Measurements from ENCODE around the gene IKZF4. TPM values are rescaled to one million over a fixed set of nuclear protein-coding genes. Genes with fewer than 3 reads are reported as not detected.
A peak's percentile ranks its signal among the peaks of the same experiment; 100 is the strongest.

IKZF4 gene
- total RNA-seq, 1 experiment from 2014 or later, result 13.9 TPM

DNA sequence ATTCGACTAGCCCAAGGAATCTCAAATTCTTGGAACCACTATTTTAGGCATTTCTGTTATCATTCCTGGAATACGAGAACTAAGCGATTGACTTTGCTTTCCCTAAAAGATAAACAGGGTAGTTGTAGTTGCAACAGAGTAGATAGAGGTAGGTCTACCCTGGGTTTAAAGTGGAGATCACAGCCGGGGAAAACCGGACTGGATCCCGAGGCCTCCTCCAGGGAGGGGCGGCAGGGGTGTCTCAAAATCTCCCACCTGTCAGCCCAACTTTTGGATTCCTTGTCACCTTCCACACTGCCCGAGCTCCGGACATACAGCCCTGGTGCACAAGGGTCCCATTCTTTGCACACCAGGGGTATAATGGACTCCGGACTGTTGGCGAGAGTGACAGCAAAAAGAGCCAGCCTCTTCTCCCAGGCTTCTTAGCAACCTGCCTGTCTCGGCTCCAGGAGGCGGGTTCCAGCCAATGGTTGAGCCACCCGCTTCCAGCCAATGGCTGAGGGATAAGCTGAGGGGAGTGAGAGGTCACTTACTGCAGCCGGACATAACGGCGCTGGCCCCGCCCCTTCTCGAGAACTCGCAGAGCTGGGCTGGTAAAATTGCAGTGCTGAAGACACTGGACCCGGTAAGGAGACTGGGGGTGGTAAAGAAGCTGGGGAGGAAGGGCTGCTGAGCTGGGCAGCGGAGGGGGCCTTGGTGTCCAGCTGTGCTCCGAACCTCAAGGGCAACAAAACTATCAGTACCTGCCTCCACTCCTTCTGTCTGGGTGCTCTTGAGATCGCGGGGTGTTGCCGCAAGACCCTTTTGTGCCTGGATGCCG lies 23.9 kb upstream of the IKZF4 start, which contains the start of gene SUOX:
SUOX (plus strand) TSS at position 562 of the 820 bp plus-strand sequence. CDS start 4,946 bp downstream, outside the sequence.
- Histone ChIP-seq H4K20me1 (ENCODE audit: control insufficient read depth, insufficient read depth, insufficient read length) (no peaks in the 10 kb centered on the region), H2BK120ac (ENCODE audit: low read depth, low read length, poor library complexity, severe bottlenecking) (no peak within 1 kb of the TSS), H4K91ac (ENCODE audit: insufficient read length, low read depth, low read length) (no peak within 1 kb of the TSS), H3K56ac (ENCODE audit: insufficient read length, low read depth, low read length) (no peak within 1 kb of the TSS), H3K79me2 (ENCODE audit: insufficient read depth, low read length) (no peaks in the 10 kb centered on the region), H3K27ac (ENCODE audit: insufficient read length, low read depth, low read length) (no peak within 1 kb of the TSS), H4K8ac (replicated peaks; ENCODE audit: insufficient read length, low read depth, low read length) (no peak within 1 kb of the TSS), H2AFZ (ENCODE audit: low read length) (peak within 1 kb of the TSS; percentile 3), H3K4me1 (ENCODE audit: insufficient read depth, low read length) (no peaks in the 10 kb centered on the region), H3K79me1 (ENCODE audit: insufficient read depth, low read depth, low read length, poor library complexity, severe bottlenecking) (no peaks in the 10 kb centered on the region), H3K9ac (ENCODE audit: extremely low read depth, insufficient read length, low read length) (peak within 1 kb of the TSS; percentile 82), H2BK12ac (ENCODE audit: insufficient read length, low read depth, low read length) (no peak within 1 kb of the TSS), H3K4ac (ENCODE audit: low read depth, low read length) (no peak within 1 kb of the TSS), H3K27me3 (ENCODE audit: insufficient read depth, low read length) (no peaks in the 10 kb centered on the region), H3K4me2 (ENCODE audit: insufficient read depth, insufficient read length, low read length) (peak within 1 kb of the TSS; percentile 94), H4K5ac (ENCODE audit: insufficient read length, low read depth, low read length) (peak within 1 kb of the TSS; percentile 15), H3K18ac (ENCODE audit: insufficient read length, low read depth, low read length) (peak within 1 kb of the TSS; percentile 43), H2BK20ac (ENCODE audit: low read depth, low read length, poor library complexity, severe bottlenecking) (no peak within 1 kb of the TSS), H3K23me2 (ENCODE audit: insufficient read length, low read depth, low read length, poor library complexity, severe bottlenecking) (peaks cover 8% of the 10 kb centered on the region), H2BK15ac (ENCODE audit: low read depth, low read length) (no peak within 1 kb of the TSS), H3K23ac (ENCODE audit: insufficient read length, low read depth, low read length) (no peak within 1 kb of the TSS), H2BK5ac (ENCODE audit: insufficient read length, low read length) (no peak within 1 kb of the TSS), H3K9me3 (ENCODE audit: control insufficient read depth, low read depth, low read length) (no peaks in the 10 kb centered on the region), H3T11ph (ENCODE audit: low read length) (no peak within 1 kb of the TSS), H3K14ac (ENCODE audit: insufficient read depth, low read length) (peak within 1 kb of the TSS; percentile 38), H2AK5ac (ENCODE audit: insufficient read length, low read length) (no peak within 1 kb of the TSS)
- H3K27ac Mint-ChIP-seq, result peak within 1 kb of the TSS; percentile 94 to 98 (median 97)
- TF ChIP-seq CTCF (conservative IDR thresholded peaks at IDR 0.05), result no peak
- H3K4me3 Mint-ChIP-seq, result peak within 1 kb of the TSS; percentile 98 to 99
- H3K9me3 Mint-ChIP-seq, result no peaks in the 10 kb centered on the region
- peak; percentile 100 for DNase-seq
- no peaks in the 10 kb centered on the region for H3K27me3 Mint-ChIP-seq (ENCODE audit: low read depth)
- H3K36me3 Mint-ChIP-seq (ENCODE audit: insufficient read depth in 1 of 3, low read depth in 3 of 3), result peaks cover 31 to 42% (median 39%) of the 10 kb centered on the region in 3 experiments; a peak in 6 of 7 replicates
- H3K4me1 Mint-ChIP-seq, result peaks cover 6 to 11% of the 10 kb centered on the region in 2 experiments; a peak in 3 of 4 replicates
- no CpG with 5 or more reads among the region's 27 CpGs for WGBS (ENCODE audit: extremely low coverage, insufficient read length, low lambda C conversion rate)
